ENCODE measurements around the gene ALPL. TPM values are rescaled to one million over a fixed set of nuclear protein-coding genes. Genes with fewer than 3 reads are reported as not detected.

Gene ALPL
- total and polyA plus RNA-seq, 10 of the 15 experiments (the other 5 are each of a cell fraction or from before 2014, with no cell fraction given), result 0.07 to 0.59 (median 0.31) TPM; not detected in 2

DNA sequence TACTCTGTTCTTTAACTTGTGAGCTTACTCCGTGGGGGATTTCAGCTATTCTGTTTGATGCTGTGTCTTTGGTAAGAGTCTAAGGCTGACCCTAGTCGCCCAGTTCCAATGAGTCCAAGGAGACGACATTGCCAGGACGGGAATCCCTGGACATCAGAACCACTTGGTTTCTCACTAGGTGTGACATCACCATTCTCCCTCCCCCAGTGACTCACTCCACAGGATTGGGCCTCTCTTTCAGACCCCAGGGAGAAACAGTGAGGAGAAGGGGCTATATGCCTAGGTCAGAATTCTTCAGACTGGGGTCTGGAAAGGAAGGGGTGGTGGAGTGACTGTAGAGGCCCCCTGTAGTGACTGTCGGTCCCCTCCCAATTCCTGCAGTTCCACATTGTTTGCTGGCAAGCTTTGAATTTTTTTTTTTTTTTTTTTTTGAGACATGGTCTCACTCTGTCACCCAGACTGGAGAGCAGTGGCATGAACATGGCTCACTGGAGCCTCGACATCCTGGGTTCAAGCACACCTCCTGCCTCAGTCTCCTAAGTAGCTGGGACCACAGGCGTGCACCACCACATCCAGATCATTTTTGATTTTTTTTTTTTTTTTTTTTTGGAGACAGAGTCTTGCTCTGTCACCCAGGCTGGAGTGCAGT lies 21.3 kb downstream of the ALPL start:
- Histone ChIP-seq H2AFZ (ENCODE audit: control insufficient read depth, low read depth, low read length) (no peak overlapping the region), H3K4me1 (ENCODE audit: control insufficient read depth, insufficient read depth, low read length) (no peaks in the 10 kb centered on the region), H3K27me3 (replicated peaks in 1 of 2; ENCODE audit: control insufficient read depth in 2 of 2, insufficient read depth in 2 of 2, low read length in 1 of 2) (no peaks in the 10 kb centered on the region; a peak in 1 of 4 replicates), H4K20me1 (ENCODE audit: control insufficient read depth, insufficient read depth) (no peaks in the 10 kb centered on the region), H3K27ac (ENCODE audit: control insufficient read depth, insufficient read depth) (no peak overlapping the region), H3K36me3 (ENCODE audit: control insufficient read depth in 2 of 2, insufficient read depth in 2 of 2, low read length in 1 of 2) (no peaks in the 10 kb centered on the region), H3K4me3 (no peak overlapping the region), H3K79me2 (ENCODE audit: control insufficient read depth, insufficient read depth, low read length) (no peaks in the 10 kb centered on the region), H3K9me3 (replicated peaks; ENCODE audit: control insufficient read depth, insufficient read depth, low read length) (no peaks in the 10 kb centered on the region), H3K4me2 (ENCODE audit: control insufficient read depth, insufficient read depth) (no peak overlapping the region), H3K9ac (ENCODE audit: control insufficient read depth, insufficient read depth, low read length) (no peak overlapping the region)
- no TSS peak for BruUV-seq (replicated peaks)
- no peak for ATAC-seq
- no peak for FAIRE-seq
- ChIA-PET POLR2A (interaction anchor here (0.6 kb wide), 1 partner anchor 255 kb away, joined by 3 read pairs; no protein-coding TSS in a partner anchor), SMC1A (ENCODE audit: uncharacterized antibody, unreplicated experiment) (interaction anchor here (18.9 kb wide), 1 partner anchor 18 kb away, joined by 326 read pairs; the partner anchor contains the start of gene ALPL), CTCF (interaction anchor here (1.1 to 19.0 kb wide), 2 partner anchors 9 to 18 kb away, joined by 4 to 327 read pairs; partner anchors contain the start of gene ALPL), RAD21 (ENCODE audit: unreplicated experiment) (no interaction called here)
- 0% methylated on average over 7 of the region's 7 CpGs for WGBS (ENCODE audit: insufficient coverage, insufficient replicate concordance, low lambda C conversion rate, missing lambda C conversion rate)
- intact Hi-C loops (cut with micrococcal nuclease; ENCODE audit: unreplicated experiment) (no loop called here), in situ Hi-C loops (cut with MboI) (no loop called here)
- TF ChIP-seq SKIL (IDR thresholded peaks at IDR 0.05; ENCODE audit: low read depth, poor library complexity, severe bottlenecking), result no peak
- DNase-seq (ENCODE audit: low read depth, low spot score), result no peak

DNA sequence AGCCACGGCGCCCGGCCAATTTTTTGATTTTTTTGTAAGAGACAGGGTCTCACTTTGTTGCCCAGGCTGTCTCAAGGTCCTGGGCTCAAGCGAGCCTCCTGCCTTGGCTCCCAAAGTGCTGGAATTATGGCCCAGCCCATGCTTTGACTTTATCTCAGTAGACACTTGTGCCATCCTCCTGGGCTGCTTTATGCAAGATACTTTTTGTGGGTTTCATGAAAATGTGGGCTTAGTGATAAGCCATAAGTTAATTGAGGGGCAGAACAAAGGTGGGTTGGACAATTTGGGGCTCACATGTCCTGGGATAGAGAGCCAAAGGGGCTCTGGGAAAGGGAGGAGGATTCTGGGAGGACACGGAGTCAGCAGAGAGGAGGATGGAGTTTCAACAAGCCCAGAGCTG lies 22.0 kb downstream of the ALPL start:
- H3K79me2 ChIP-seq (ENCODE audit: control insufficient read depth, insufficient read depth, low read length), result no peaks in the 10 kb centered on the region
- H3K27me3 ChIP-seq (replicated peaks in 1 of 2; ENCODE audit: control insufficient read depth in 2 of 2, insufficient read depth in 2 of 2, low read length in 1 of 2), result no peaks in the 10 kb centered on the region; a peak in 1 of 4 replicates
- POLR2A ChIA-PET, result interaction anchor here (2.3 kb wide), 1 partner anchor 17 kb away, joined by 6 read pairs; no protein-coding TSS in a partner anchor
- H4K20me1 ChIP-seq (ENCODE audit: control insufficient read depth, insufficient read depth), result no peaks in the 10 kb centered on the region
- no peak overlapping the region for H3K4me2 ChIP-seq (ENCODE audit: control insufficient read depth, insufficient read depth)
- intact Hi-C loops (cut with micrococcal nuclease; ENCODE audit: unreplicated experiment), result no loop called here
- no peak overlapping the region for H3K27ac ChIP-seq (ENCODE audit: control insufficient read depth, insufficient read depth)
- no peak overlapping the region for H3K9ac ChIP-seq (ENCODE audit: control insufficient read depth, insufficient read depth, low read length)
- TF ChIP-seq SRF (IDR thresholded peaks at IDR 0.05; ENCODE audit: low read depth in 2 of 2, low read length in 2 of 2), result no peak
- ATAC-seq, result no peak
- in situ Hi-C loops (cut with MboI), result no loop called here
- RAD21 ChIA-PET (ENCODE audit: unreplicated experiment), result interaction anchor here (7.5 kb wide), 1 partner anchor 21 kb away, joined by 109 read pairs; the partner anchor contains the start of gene ALPL
- WGBS (ENCODE audit: insufficient coverage, insufficient replicate concordance, low lambda C conversion rate, missing lambda C conversion rate), result 52% methylated on average over 5 of the region's 5 CpGs
- no peak for FAIRE-seq
- no peaks in the 10 kb centered on the region for H3K9me3 ChIP-seq (replicated peaks; ENCODE audit: control insufficient read depth, insufficient read depth, low read length)
- H3K4me1 ChIP-seq (ENCODE audit: control insufficient read depth, insufficient read depth, low read length), result no peaks in the 10 kb centered on the region
- H3K36me3 ChIP-seq (ENCODE audit: control insufficient read depth in 2 of 2, insufficient read depth in 2 of 2, low read length in 1 of 2), result no peaks in the 10 kb centered on the region
- no peak for DNase-seq (ENCODE audit: low read depth, low spot score)
- CTCF ChIA-PET, result interaction anchor here (19.0 kb wide), 1 partner anchor 19 kb away, joined by 327 read pairs; the partner anchor contains the start of gene ALPL
- SMC1A ChIA-PET (ENCODE audit: uncharacterized antibody, unreplicated experiment), result interaction anchor here (18.9 kb wide), 1 partner anchor 19 kb away, joined by 326 read pairs; the partner anchor contains the start of gene ALPL
- no peak overlapping the region for H2AFZ ChIP-seq (ENCODE audit: control insufficient read depth, low read depth, low read length)
- H3K4me3 ChIP-seq, result no peak overlapping the region
- BruUV-seq (replicated peaks), result no TSS peak

Measured in GM12878 (cell line).